Sigmoid colon (tissue), 7 donors: ENCODE data around the gene INSIG1. TPM values are rescaled to one million over a fixed set of nuclear protein-coding genes. Genes with fewer than 3 reads are reported as not detected.

ENCODE experiments used
- DNase-seq: peaks from one replicate; pipeline ENCODE4 v3.0.0-alpha.2; 2019
- H3K27ac ChIP-seq, 4 donors: fragments of 200-600 bp; sonication (generic); one replicate each; pipeline ENCODE4 v1.5.1; 2016 to 2019; ENCODE audit warnings: mild to moderate bottlenecking in 1 of 4
- H3K27me3 ChIP-seq, 3 donors: fragments of 200-600 bp; sonication (generic); one replicate each; pipeline ENCODE4 v1.5.1; 2019; ENCODE audit warnings: mild to moderate bottlenecking in 1 of 3
- H3K36me3 ChIP-seq, 4 donors: fragments of 200-600 bp; sonication (generic); one replicate each; pipeline ENCODE4 v1.5.1; 2016 to 2019
- H3K4me1 ChIP-seq, 4 donors: fragments of 200-600 bp; sonication (generic); one replicate each; pipeline ENCODE4 v1.5.1; 2017 to 2019
- H3K4me3 ChIP-seq, 4 donors: fragments of 200-600 bp; sonication (generic); one replicate each; pipeline ENCODE4 v1.5.1; 2017 to 2019; ENCODE audit warnings: mild to moderate bottlenecking in 2 of 4, moderate library complexity in 1 of 4
- H3K9me3 ChIP-seq, 4 donors: fragments of 200-600 bp in 3 of 4; sonication (generic) in 3 of 4; one replicate each; pipeline versions ENCODE4 v1.5.1 to v1.6.1; 2013 to 2019
- CTCF ChIP-seq, 4 experiments: fragments of 450-650 bp in 3 of 4; fragments of 200-600 bp in 1 of 4; IDR thresholded peaks; one replicate each; pipeline ENCODE4 v1.5.1; 2016 to 2019; ENCODE audit warnings: antibody characterized with exemption in 4 of 4, mild to moderate bottlenecking in 3 of 4, moderate library complexity in 2 of 4
- EP300 ChIP-seq, 4 donors: sonication (generic); formaldehyde crosslinking; IDR thresholded peaks; one replicate each; pipeline ENCODE4 v1.6.1; 2017; ENCODE audit warnings: antibody characterized with exemption in 4 of 4
- POLR2A ChIP-seq, 2 donors: fragments of 450-650 bp; IDR thresholded peaks; one replicate each; pipeline ENCODE4 v1.6.1; 2016; ENCODE audit warnings: antibody characterized with exemption in 2 of 2, mild to moderate bottlenecking in 2 of 2, moderate library complexity in 2 of 2
- POLR2AphosphoS5 ChIP-seq, 4 donors: sonication (generic); formaldehyde crosslinking; IDR thresholded peaks; one replicate each; pipeline ENCODE4 v1.6.1; 2017; ENCODE audit warnings: antibody characterized with exemption in 4 of 4
- WGBS, 2 donors: extraction: QIAGEN DNeasy Blood & Tissue Kit; methylation state at CpG; one replicate each; pipeline ENCODE4 v1.1.7; 2013; 5-methylcytosine and 5-hydroxymethylcytosine counted together
- intact Hi-C: fragments of 100-400 bp; cut with DNase I; formaldehyde crosslinking; loops from one replicate; pipeline ENCODE4 v1.15.1; 2023
- polyA plus RNA-seq, 3 donors: library from polyadenylated mRNA; stranded (reverse); fragments of 200-250 nt; gene quantifications; one replicate each; pipeline ENCODE4 v1.2.3, GENCODE V29; 2013
- total RNA-seq, 4 donors: library from RNA; depleted of rRNA; stranded (reverse); fragments of >200 nt; gene quantifications; one replicate each; pipeline ENCODE4 v1.1.0, GENCODE V29; 2016
- donor health status: healthy with polysubstance abuse.
- donor health status: Bipolar disorder and iron deficiency.
- donor health status: healthy.

The INSIG1 gene
- total and polyA plus RNA-seq, 7 donors = 22.2 to 102 (median 39.1) TPM

GRCh38 chr7:155263051-155263450, 34.6 kb upstream of the INSIG1 start:
- 61 to 73% methylated on average over 14 of the region's 14 CpGs for WGBS, 2 donors
- no peak for DNase-seq
- H3K27me3 ChIP-seq = peaks cover 0 to 17% (median 0%) of the 10 kb centered on the region in 3 donors

GRCh38 chr7:155263581-155264143, 34.0 kb upstream of the INSIG1 start:
- no peak for DNase-seq
- intact Hi-C loops = no loop called here

More at GRCh38 chr7:155263051-155263450, 34.6 kb upstream of the INSIG1 start:
- Histone ChIP-seq H3K4me3 (no peak overlapping the region), H3K36me3 (no peaks in the 10 kb centered on the region), H3K9me3 (no peaks in the 10 kb centered on the region), H3K4me1 (no peaks in the 10 kb centered on the region), H3K27ac (no peak overlapping the region)
- intact Hi-C loops = no loop called here
- no peak for TF ChIP-seq POLR2AphosphoS5 (IDR thresholded peaks at IDR 0.05)
- no peak for TF ChIP-seq EP300 (IDR thresholded peaks at IDR 0.05)
- no peak for TF ChIP-seq POLR2A (IDR thresholded peaks at IDR 0.05)
- TF ChIP-seq CTCF (IDR thresholded peaks at IDR 0.05) = no peak

GRCh38 chr7:155265144-155265543, 32.5 kb upstream of the INSIG1 start:
- no peak for DNase-seq
- intact Hi-C loops = no loop called here
- peaks cover 0 to 17% (median 0%) of the 10 kb centered on the region in 3 donors for H3K27me3 ChIP-seq
- H3K4me3 ChIP-seq = no peak overlapping the region
- WGBS, 2 donors = 74 to 89% methylated on average over 7 of the region's 7 CpGs
- H3K4me1 ChIP-seq = no peaks in the 10 kb centered on the region
- no peaks in the 10 kb centered on the region for H3K36me3 ChIP-seq
- TF ChIP-seq POLR2A (IDR thresholded peaks at IDR 0.05) (no peak), EP300 (IDR thresholded peaks at IDR 0.05) (no peak), POLR2AphosphoS5 (IDR thresholded peaks at IDR 0.05) (no peak), CTCF (IDR thresholded peaks at IDR 0.05) (no peak)
- no peak overlapping the region for H3K27ac ChIP-seq
- no peaks in the 10 kb centered on the region for H3K9me3 ChIP-seq

More at GRCh38 chr7:155263581-155264143, 34.0 kb upstream of the INSIG1 start:
- Histone ChIP-seq H3K36me3 (no peaks in the 10 kb centered on the region), H3K27me3 (peaks cover 0 to 17% (median 0%) of the 10 kb centered on the region in 3 donors), H3K4me3 (no peak overlapping the region), H3K9me3 (no peaks in the 10 kb centered on the region), H3K4me1 (no peaks in the 10 kb centered on the region), H3K27ac (no peak overlapping the region)
- 86% methylated on average over 12 of the region's 12 CpGs for WGBS, 2 donors
- TF ChIP-seq POLR2A (IDR thresholded peaks at IDR 0.05) (no peak), POLR2AphosphoS5 (IDR thresholded peaks at IDR 0.05) (no peak), CTCF (IDR thresholded peaks at IDR 0.05) (no peak), EP300 (IDR thresholded peaks at IDR 0.05) (no peak)

- no peak overlapping the region for H3K27ac ChIP-seq
- no peak for DNase-seq
- 18 to 64% methylated on average over 7 of the region's 7 CpGs for whole genome bisulfite sequencing, 2 donors
- no peak for TF ChIP-seq POLR2A (IDR thresholded peaks at IDR 0.05)
- TF ChIP-seq POLR2AphosphoS5 (IDR thresholded peaks at IDR 0.05) = no peak
- TF ChIP-seq EP300 (IDR thresholded peaks at IDR 0.05) = no peak
- TF ChIP-seq CTCF (IDR thresholded peaks at IDR 0.05) = no peak
- peaks cover 0 to 12% (median 0%) of the 10 kb centered on the region in 3 donors for H3K27me3 ChIP-seq
- H3K4me3 ChIP-seq = no peak overlapping the region
- H3K4me1 ChIP-seq = no peaks in the 10 kb centered on the region
- H3K36me3 ChIP-seq = no peaks in the 10 kb centered on the region
- intact Hi-C loops = no loop called here
- H3K9me3 ChIP-seq = no peaks in the 10 kb centered on the region
Measured at GRCh38 chr7:155265961-155266360, 31.7 kb upstream of the INSIG1 start.

- no peak for TF ChIP-seq POLR2A (IDR thresholded peaks at IDR 0.05)
- Histone ChIP-seq H3K27me3 (peaks cover 0 to 12% (median 0%) of the 10 kb centered on the region in 3 donors), H3K36me3 (no peaks in the 10 kb centered on the region), H3K4me1 (no peaks in the 10 kb centered on the region), H3K27ac (no peak overlapping the region), H3K9me3 (no peaks in the 10 kb centered on the region), H3K4me3 (no peak overlapping the region)
- intact Hi-C loops = no loop called here
- no peak for DNase-seq
- 92% methylated on average over 9 of the region's 9 CpGs for WGBS, 2 donors
Measured at GRCh38 chr7:155266440-155266839, 31.2 kb upstream of the INSIG1 start.
